Measurements from ENCODE around the gene KCNQ1.
A peak's percentile ranks its signal among the peaks of the same experiment; 100 is the strongest.

KCNQ1 gene

GRCh38 chr11:2792381-2793250 is 347.8 kb downstream of the KCNQ1 start:
- peak; percentile 0 for DNase-seq

GRCh38 chr11:2793701-2794045 is 348.9 kb downstream of the KCNQ1 start:
- DNase-seq, result no peak

- DNase-seq, result peak; percentile 0
Observed at GRCh38 chr11:2794046-2794967, 349.5 kb downstream of the KCNQ1 start.

- peak; percentile 1 for DNase-seq
Observed at GRCh38 chr11:2794968-2795322, 350.1 kb downstream of the KCNQ1 start.

- peak; percentile 1 for DNase-seq
Observed at GRCh38 chr11:2795491-2795991, 350.7 kb downstream of the KCNQ1 start.

GRCh38 chr11:2796091-2796490 is 351.3 kb downstream of the KCNQ1 start:
- DNase-seq, result no peak

- peak; percentile 0 for DNase-seq
Observed at GRCh38 chr11:2796508-2797113, 351.8 kb downstream of the KCNQ1 start.

- peak; percentile 1 for DNase-seq
Observed at GRCh38 chr11:2797121-2797711, 352.4 kb downstream of the KCNQ1 start.

GRCh38 chr11:2797741-2798361 is 353.0 kb downstream of the KCNQ1 start:
- peak; percentile 0 for DNase-seq

- DNase-seq, result no peak
Observed at GRCh38 chr11:2798951-2799761, 354.3 kb downstream of the KCNQ1 start.

GRCh38 chr11:2799881-2800654 is 355.3 kb downstream of the KCNQ1 start:
- no peak for DNase-seq

GRCh38 chr11:2800655-2801531 is 356.1 kb downstream of the KCNQ1 start:
- no peak for DNase-seq

- peak; percentile 0 for DNase-seq
Observed at GRCh38 chr11:2801711-2802388, 357.0 kb downstream of the KCNQ1 start.

- no peak for DNase-seq
Observed at GRCh38 chr11:2802389-2803185, 357.8 kb downstream of the KCNQ1 start.

- no peak for DNase-seq
Observed at GRCh38 chr11:2803186-2804091, 358.6 kb downstream of the KCNQ1 start.

- no peak for DNase-seq
Observed at GRCh38 chr11:2804189-2804588, 359.4 kb downstream of the KCNQ1 start.
